Osteoblast (primary cell): Measurements from ENCODE around the gene IFNL4. TPM values are rescaled to one million over a fixed set of nuclear protein-coding genes. Genes with fewer than 3 reads are reported as not detected.
A peak's percentile ranks its signal among the peaks of the same experiment; 100 is the strongest.

Source experiments
- DNase-seq: peaks from one replicate; pipeline ENCODE4 v3.0.0; 2011; ENCODE audit warnings: low spot score, mixed read lengths; ENCODE audit not compliant: insufficient read length; ENCODE audit errors: missing footprints
- H2AFZ ChIP-seq: 2 replicates; pipeline ENCODE4 v1.6.0; 2011; ENCODE audit warnings: mild to moderate bottlenecking, low read length
- H3K27ac ChIP-seq: 2 replicates; pipeline ENCODE4 v1.5.1; 2011; ENCODE audit warnings: mild to moderate bottlenecking, low read depth, low read length, moderate library complexity
- H3K27me3 ChIP-seq: 2 replicates; pipeline ENCODE4 v1.6.0; 2012; ENCODE audit warnings: mild to moderate bottlenecking, control low read depth, inconsistent platforms, low read length, moderate library complexity; ENCODE audit not compliant: insufficient read depth
- H3K36me3 ChIP-seq: 2 replicates; pipeline ENCODE4 v1.5.1; 2011; ENCODE audit warnings: mild to moderate bottlenecking, low read length, control low read depth, moderate library complexity; ENCODE audit not compliant: insufficient read depth
- H3K4me1 ChIP-seq: 2 replicates; pipeline ENCODE4 v1.5.1; 2011; ENCODE audit warnings: mild to moderate bottlenecking, low read length, control low read depth, moderate library complexity; ENCODE audit not compliant: insufficient read depth
- H3K4me2 ChIP-seq: 2 replicates; pipeline ENCODE4 v1.6.0; 2011; ENCODE audit warnings: mild to moderate bottlenecking, low read length; ENCODE audit not compliant: insufficient read depth
- H3K4me3 ChIP-seq: fragments of 200-600 bp; sonication (generic); 3 replicates; pipeline ENCODE4 v1.5.1; 2012; ENCODE audit warnings: mild to moderate bottlenecking, low read length, inconsistent platforms; ENCODE audit not compliant: insufficient read depth
- H3K79me2 ChIP-seq: 2 replicates; pipeline ENCODE4 v1.6.0; 2012; ENCODE audit warnings: mild to moderate bottlenecking, low read length, control low read depth, inconsistent platforms; ENCODE audit not compliant: insufficient read depth
- H3K9me3 ChIP-seq: 2 replicates; pipeline ENCODE4 v1.5.1; 2011; ENCODE audit warnings: low read depth, low read length, control low read depth
- H4K20me1 ChIP-seq: 2 replicates; pipeline ENCODE4 v1.6.0; 2012; ENCODE audit warnings: mild to moderate bottlenecking, low read length, control low read depth; ENCODE audit not compliant: insufficient read depth
- CTCF ChIP-seq: IDR thresholded peaks from 2 replicates; pipeline ENCODE4 v1.5.1; 2011; ENCODE audit warnings: mild to moderate bottlenecking, low read depth, low read length, moderate library complexity; ENCODE audit errors: extremely low read depth
- total RNA-seq: library from RNA; depleted of rRNA; stranded (reverse); fragments of >200 nt; gene quantifications from 2 replicates; pipeline ENCODE4 v1.2.3, GENCODE V29; 2012

IFNL4 gene
- total RNA-seq, 1 donor, result not detected

- H3K4me2 ChIP-seq, result no peak overlapping the region
- no peak overlapping the region for H3K27ac ChIP-seq
- peaks cover 46% of the 10 kb centered on the region for H3K27me3 ChIP-seq
- H3K36me3 ChIP-seq, result no peaks in the 10 kb centered on the region
- no peaks in the 10 kb centered on the region for H3K4me1 ChIP-seq
- TF ChIP-seq CTCF, result no peak
- H3K9me3 ChIP-seq, result no peaks in the 10 kb centered on the region
- no peaks in the 10 kb centered on the region for H3K79me2 ChIP-seq
- H3K4me3 ChIP-seq, result no peak overlapping the region
- no peak overlapping the region for H2AFZ ChIP-seq
- H4K20me1 ChIP-seq, result no peaks in the 10 kb centered on the region
- DNase-seq, result peak; percentile 36
Measured at GRCh38 chr19:39197808-39198207, 50.8 kb downstream of the IFNL4 start.

- Histone ChIP-seq H3K4me1 (no peaks in the 10 kb centered on the region), H3K4me3 (no peak within 1 kb of the TSS), H3K27ac (no peak within 1 kb of the TSS), H2AFZ (no peak within 1 kb of the TSS), H3K27me3 (peaks cover 41% of the 10 kb centered on the region), H3K4me2 (no peak within 1 kb of the TSS), H4K20me1 (no peaks in the 10 kb centered on the region), H3K36me3 (no peaks in the 10 kb centered on the region), H3K79me2 (no peaks in the 10 kb centered on the region), H3K9me3 (no peaks in the 10 kb centered on the region)
- peak; percentile 77 for DNase-seq
- no peak for TF ChIP-seq CTCF
Measured at GRCh38 chr19:39196860-39197562, 51.6 kb downstream of the IFNL4 start, which contains the start of gene NCCRP1. NCCRP1 (plus strand) TSS chr19:39196964; CDS start chr19:39196983, 19 bp downstream.

GRCh38 chr19:39196320-39196719 lies 52.3 kb downstream of the IFNL4 start:
- DNase-seq, result peak; percentile 42
- Histone ChIP-seq H3K79me2 (no peaks in the 10 kb centered on the region), H3K4me1 (no peaks in the 10 kb centered on the region), H3K36me3 (no peaks in the 10 kb centered on the region), H3K4me2 (no peak overlapping the region), H3K27me3 (peaks cover 43% of the 10 kb centered on the region), H2AFZ (no peak overlapping the region), H3K27ac (no peak overlapping the region), H3K4me3 (no peak overlapping the region), H4K20me1 (no peaks in the 10 kb centered on the region), H3K9me3 (no peaks in the 10 kb centered on the region)
- no peak for TF ChIP-seq CTCF

Other genes starting within 250 kb of the IFNL4 start
- gene FBXO27, start 216.3 kb downstream of the IFNL4 start, total RNA-seq, result 4.7 and 5.0 TPM in 2 replicates
- gene ACP7, start 164.5 kb downstream of the IFNL4 start, total RNA-seq, result 0.29 TPM in 1 of 2 replicates, not detected in the other
- 6.8 and 9.4 TPM in 2 replicates for gene PAK4, start 123.1 kb downstream of the IFNL4 start, total RNA-seq
- not detected in 2 replicates for gene NCCRP1, start 51.9 kb downstream of the IFNL4 start, total RNA-seq
- not detected in 2 replicates for gene SYCN, start 44.6 kb downstream of the IFNL4 start, total RNA-seq
- gene IFNL3, start 3.9 kb downstream of the IFNL4 start, total RNA-seq, result not detected in 2 replicates
- not detected in 2 replicates for gene IFNL2, start 19.5 kb upstream of the IFNL4 start, total RNA-seq
- gene IFNL1, start 47.6 kb upstream of the IFNL4 start, total RNA-seq, result not detected in 2 replicates
- gene LRFN1, start 72.0 kb upstream of the IFNL4 start, total RNA-seq, result under 0.01 and 0.36 TPM in 2 replicates
- gene GMFG, start 87.2 kb upstream of the IFNL4 start, total RNA-seq, result 0.36 and 2.7 TPM in 2 replicates
- 85.0 and 85.5 TPM in 2 replicates for gene SAMD4B, start 93.6 kb upstream of the IFNL4 start, total RNA-seq
- 29.3 and 29.8 TPM in 2 replicates for gene PAF1, start 142.2 kb upstream of the IFNL4 start, total RNA-seq
- 19.9 and 23.0 TPM in 2 replicates for gene MED29, start 142.5 kb upstream of the IFNL4 start, total RNA-seq
- gene ZFP36, start 158.0 kb upstream of the IFNL4 start, total RNA-seq, result 6.2 and 6.5 TPM in 2 replicates
- gene PLEKHG2, start 163.8 kb upstream of the IFNL4 start, total RNA-seq, result 21.4 and 21.5 TPM in 2 replicates
- gene RPS16, start 187.1 kb upstream of the IFNL4 start, total RNA-seq, result 44.9 and 56.0 TPM in 2 replicates
- 71.9 and 91.2 TPM in 2 replicates for gene SUPT5H, start 196.7 kb upstream of the IFNL4 start, total RNA-seq
- gene TIMM50, start 232.0 kb upstream of the IFNL4 start, total RNA-seq, result 29.8 and 36.9 TPM in 2 replicates